Measurements from ENCODE around the gene DUSP1. TPM values are rescaled to one million over a fixed set of nuclear protein-coding genes. Genes with fewer than 3 reads are reported as not detected.

DUSP1 gene
- total RNA-seq, 2 donors from 2014 or later: 14.5 to 24.5 TPM

- no peak for ATAC-seq (replicated peaks in 1 of 2)
- H3K9me3 Mint-ChIP-seq: peaks cover 2% of the 10 kb centered on the region in 2 donors
- H3K27ac Mint-ChIP-seq: no peak overlapping the region
- no peak overlapping the region for H3K4me3 Mint-ChIP-seq
- H3K27me3 Mint-ChIP-seq (ENCODE audit: low read depth): no peaks in the 10 kb centered on the region
- DNase-seq: no peak
- peaks cover 2 to 3% of the 10 kb centered on the region in 2 donors for H3K36me3 Mint-ChIP-seq (ENCODE audit: insufficient read depth in 2 of 2)
- H3K4me1 Mint-ChIP-seq (ENCODE audit: low read depth): peaks cover 32% of the 10 kb centered on the region
Observed at GRCh38 chr5:172805018-172805683, 34.2 kb upstream of the DUSP1 start.

DNA sequence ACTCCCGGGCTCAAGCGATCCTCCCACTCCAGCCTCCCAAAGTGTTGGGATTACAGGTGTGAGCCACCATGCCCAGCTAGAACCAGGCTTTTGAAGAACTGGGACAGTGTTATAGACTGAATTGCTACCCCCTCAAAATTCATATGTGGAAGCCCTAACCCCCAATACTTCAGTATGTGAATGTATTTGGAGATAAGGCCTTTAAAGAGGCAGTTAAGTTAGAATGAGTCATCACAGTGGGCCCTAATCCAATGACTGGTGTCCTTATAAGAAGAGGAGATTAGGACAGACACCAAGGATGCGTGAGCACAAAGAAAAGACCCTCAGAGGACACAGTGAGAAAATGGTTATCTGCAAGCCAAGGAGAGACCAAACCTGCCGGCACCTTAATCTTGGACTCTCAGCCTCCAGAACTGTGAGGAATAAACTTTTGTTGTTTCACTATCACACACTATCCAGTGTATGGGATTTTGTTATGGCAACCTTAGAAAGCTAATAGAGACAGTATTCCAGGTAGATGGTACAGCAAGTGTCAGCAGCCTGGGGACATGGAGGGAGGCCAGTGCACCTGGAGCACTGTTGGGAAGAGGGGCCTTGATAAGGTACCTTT is 31.7 kb upstream of the DUSP1 start:
- no peak for DNase-seq
- no peak overlapping the region for H3K4me3 Mint-ChIP-seq
- H3K4me1 Mint-ChIP-seq (ENCODE audit: low read depth): peaks cover 29% of the 10 kb centered on the region
- no peak overlapping the region for H3K27ac Mint-ChIP-seq
- no peaks in the 10 kb centered on the region for H3K27me3 Mint-ChIP-seq (ENCODE audit: low read depth)
- ATAC-seq (replicated peaks in 1 of 2): no peak
- H3K9me3 Mint-ChIP-seq: no peaks in the 10 kb centered on the region
- no peaks in the 10 kb centered on the region for H3K36me3 Mint-ChIP-seq (ENCODE audit: insufficient read depth in 2 of 2)

DNA sequence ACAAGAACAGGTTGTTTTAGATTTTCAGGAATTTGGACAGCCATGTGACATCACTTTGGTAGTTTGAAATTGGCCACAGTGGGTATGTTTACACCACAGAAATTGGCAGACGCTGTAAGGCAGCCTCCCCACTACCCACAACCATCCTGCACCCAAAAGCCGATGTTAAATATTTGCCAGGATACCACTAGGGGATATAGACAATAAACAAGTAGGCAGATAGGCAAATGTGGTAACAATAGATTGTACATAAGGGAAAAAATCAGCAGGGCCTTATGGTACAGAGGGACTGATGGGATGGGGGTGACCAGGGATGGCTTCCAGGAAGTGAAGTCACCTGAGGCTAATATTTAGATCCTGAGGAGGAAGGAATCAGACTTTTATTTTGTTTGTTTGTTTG is 31.1 kb upstream of the DUSP1 start:
- Mint-ChIP-seq H3K4me3 (no peak overlapping the region), H3K27ac (no peak overlapping the region), H3K4me1 (ENCODE audit: low read depth) (peaks cover 27% of the 10 kb centered on the region), H3K9me3 (no peaks in the 10 kb centered on the region), H3K27me3 (ENCODE audit: low read depth) (no peaks in the 10 kb centered on the region), H3K36me3 (ENCODE audit: insufficient read depth in 2 of 2) (no peaks in the 10 kb centered on the region)
- DNase-seq (no peak), ATAC-seq (replicated peaks in 1 of 2) (no peak)

- H3K36me3 Mint-ChIP-seq (ENCODE audit: insufficient read depth in 2 of 2): no peaks in the 10 kb centered on the region
- H3K4me3 Mint-ChIP-seq: no peak overlapping the region
- peak overlapping the region; percentile 16 for H3K27ac Mint-ChIP-seq
- H3K27me3 Mint-ChIP-seq (ENCODE audit: low read depth): no peaks in the 10 kb centered on the region
- no peak for DNase-seq
- no peak for ATAC-seq (replicated peaks in 1 of 2)
- no peaks in the 10 kb centered on the region for H3K9me3 Mint-ChIP-seq
- H3K4me1 Mint-ChIP-seq (ENCODE audit: low read depth): peaks cover 18% of the 10 kb centered on the region
Observed at GRCh38 chr5:172801179-172801671, 30.2 kb upstream of the DUSP1 start.

- Mint-ChIP-seq H3K27ac (no peak overlapping the region), H3K4me3 (no peak overlapping the region), H3K36me3 (ENCODE audit: insufficient read depth in 2 of 2) (no peaks in the 10 kb centered on the region), H3K9me3 (no peaks in the 10 kb centered on the region), H3K4me1 (ENCODE audit: low read depth) (peaks cover 12% of the 10 kb centered on the region), H3K27me3 (ENCODE audit: low read depth) (no peaks in the 10 kb centered on the region)
- ATAC-seq (replicated peaks in 1 of 2): no peak
- DNase-seq: no peak
Observed at GRCh38 chr5:172800088-172800551, 29.1 kb upstream of the DUSP1 start.

DNA sequence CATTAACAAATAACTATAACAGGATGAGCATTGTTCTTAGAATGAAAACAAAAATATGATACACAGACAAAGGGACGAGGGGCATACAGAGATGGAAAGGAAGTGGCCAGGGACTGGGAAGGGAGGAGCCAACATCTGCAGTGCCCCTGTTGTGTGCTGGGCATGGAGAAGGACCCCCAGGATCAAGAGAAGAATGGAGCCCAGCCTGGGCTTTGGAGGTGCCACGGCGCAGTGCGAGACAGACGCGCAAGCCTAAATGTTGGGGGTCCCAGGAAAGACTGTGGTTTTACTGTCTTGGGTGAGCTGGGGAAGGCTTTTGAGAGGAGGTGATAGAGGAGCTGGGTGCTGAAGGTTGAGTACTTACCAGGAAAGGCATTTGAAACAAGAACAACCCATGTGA is 28.4 kb upstream of the DUSP1 start:
- Mint-ChIP-seq H3K4me3 (no peak overlapping the region), H3K27ac (peak overlapping the region; percentile 53), H3K36me3 (ENCODE audit: insufficient read depth in 2 of 2) (no peaks in the 10 kb centered on the region), H3K9me3 (no peaks in the 10 kb centered on the region), H3K27me3 (ENCODE audit: low read depth) (no peaks in the 10 kb centered on the region), H3K4me1 (ENCODE audit: low read depth) (peaks cover 12% of the 10 kb centered on the region)
- DNase-seq: no peak
- ATAC-seq (replicated peaks in 1 of 2): no peak

DNA sequence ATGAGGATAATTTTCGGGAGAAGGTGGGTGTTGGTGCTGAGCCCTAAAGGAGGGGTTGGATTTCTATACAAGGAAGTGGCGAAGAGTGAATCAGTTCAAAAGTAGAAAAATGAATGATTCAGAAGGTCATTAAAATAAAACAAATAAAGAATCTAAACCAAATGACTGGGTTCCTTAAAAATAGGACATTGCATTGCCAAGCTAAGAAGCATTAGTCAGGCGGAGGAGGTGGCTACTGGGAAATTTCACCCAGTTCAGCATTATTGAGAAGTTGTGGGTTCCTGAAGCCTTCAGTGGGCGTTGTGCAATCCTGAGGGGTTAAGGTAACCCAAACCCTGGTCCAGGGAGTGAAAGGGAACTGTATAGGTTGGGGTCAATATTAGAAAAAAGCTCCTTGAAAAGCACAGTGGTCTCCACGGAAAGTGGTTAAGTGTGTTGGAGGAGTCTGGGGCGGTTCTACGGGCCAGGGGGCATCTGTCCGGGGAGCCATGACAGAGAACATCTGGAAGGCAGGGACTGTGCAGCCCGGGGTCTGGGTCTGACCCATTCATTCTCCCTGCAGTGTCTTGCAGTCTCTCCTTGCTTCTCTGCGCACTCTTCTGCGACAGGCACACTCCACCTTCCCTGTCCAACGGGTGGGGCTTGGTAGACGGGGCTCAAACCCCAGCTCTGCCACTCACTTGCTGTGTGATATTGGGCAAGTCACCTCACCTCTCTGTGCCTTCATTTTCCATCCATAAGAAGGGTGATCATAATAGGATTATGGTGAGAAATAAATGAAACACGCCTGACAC is 27.6 kb upstream of the DUSP1 start:
- no peak for DNase-seq
- Mint-ChIP-seq H3K9me3 (no peaks in the 10 kb centered on the region), H3K27me3 (ENCODE audit: low read depth) (no peaks in the 10 kb centered on the region), H3K4me1 (ENCODE audit: low read depth) (peaks cover 20% of the 10 kb centered on the region), H3K27ac (no peak overlapping the region), H3K36me3 (ENCODE audit: insufficient read depth in 2 of 2) (no peaks in the 10 kb centered on the region), H3K4me3 (peak overlapping the region in 1 of 2 donors; percentile 31)
- peak; percentile 50 to 81 for ATAC-seq (replicated peaks in 1 of 2)

DNA sequence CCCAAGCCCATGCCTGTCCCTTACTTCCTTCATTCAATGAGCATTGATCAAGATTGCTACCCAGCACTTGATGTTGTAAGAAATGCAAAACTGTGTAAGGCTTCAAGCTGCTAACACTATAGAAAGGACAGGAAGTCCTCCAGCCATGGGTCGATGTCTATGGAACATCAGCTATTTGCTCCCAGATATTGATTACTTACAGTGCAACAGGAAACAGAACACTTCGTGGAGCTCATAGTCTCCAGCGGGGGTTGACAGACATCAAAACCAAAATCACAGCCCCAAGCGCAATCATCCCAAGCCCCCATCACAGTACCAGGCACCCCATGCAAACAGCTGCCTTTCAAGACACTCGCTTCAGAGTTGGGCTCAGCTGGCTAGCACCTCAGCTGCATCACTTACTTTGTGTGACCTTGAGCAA is 26.8 kb upstream of the DUSP1 start:
- peaks cover 24% of the 10 kb centered on the region for H3K4me1 Mint-ChIP-seq (ENCODE audit: low read depth)
- DNase-seq (no peak), ATAC-seq (replicated peaks in 1 of 2) (no peak)
- no peak overlapping the region for H3K27ac Mint-ChIP-seq
- H3K27me3 Mint-ChIP-seq (ENCODE audit: low read depth): no peaks in the 10 kb centered on the region
- H3K36me3 Mint-ChIP-seq (ENCODE audit: insufficient read depth in 2 of 2): no peaks in the 10 kb centered on the region
- no peaks in the 10 kb centered on the region for H3K9me3 Mint-ChIP-seq
- peak overlapping the region in 1 of 2 donors; percentile 13 for H3K4me3 Mint-ChIP-seq

- H3K36me3 Mint-ChIP-seq (ENCODE audit: insufficient read depth in 2 of 2): no peaks in the 10 kb centered on the region
- no peak overlapping the region for H3K27ac Mint-ChIP-seq
- no peak for ATAC-seq (replicated peaks in 1 of 2)
- no peaks in the 10 kb centered on the region for H3K9me3 Mint-ChIP-seq
- DNase-seq: no peak
- H3K27me3 Mint-ChIP-seq (ENCODE audit: low read depth): no peaks in the 10 kb centered on the region
- peaks cover 26% of the 10 kb centered on the region for H3K4me1 Mint-ChIP-seq (ENCODE audit: low read depth)
- H3K4me3 Mint-ChIP-seq: no peak overlapping the region
Observed at GRCh38 chr5:172796306-172796705, 25.3 kb upstream of the DUSP1 start.

DNA sequence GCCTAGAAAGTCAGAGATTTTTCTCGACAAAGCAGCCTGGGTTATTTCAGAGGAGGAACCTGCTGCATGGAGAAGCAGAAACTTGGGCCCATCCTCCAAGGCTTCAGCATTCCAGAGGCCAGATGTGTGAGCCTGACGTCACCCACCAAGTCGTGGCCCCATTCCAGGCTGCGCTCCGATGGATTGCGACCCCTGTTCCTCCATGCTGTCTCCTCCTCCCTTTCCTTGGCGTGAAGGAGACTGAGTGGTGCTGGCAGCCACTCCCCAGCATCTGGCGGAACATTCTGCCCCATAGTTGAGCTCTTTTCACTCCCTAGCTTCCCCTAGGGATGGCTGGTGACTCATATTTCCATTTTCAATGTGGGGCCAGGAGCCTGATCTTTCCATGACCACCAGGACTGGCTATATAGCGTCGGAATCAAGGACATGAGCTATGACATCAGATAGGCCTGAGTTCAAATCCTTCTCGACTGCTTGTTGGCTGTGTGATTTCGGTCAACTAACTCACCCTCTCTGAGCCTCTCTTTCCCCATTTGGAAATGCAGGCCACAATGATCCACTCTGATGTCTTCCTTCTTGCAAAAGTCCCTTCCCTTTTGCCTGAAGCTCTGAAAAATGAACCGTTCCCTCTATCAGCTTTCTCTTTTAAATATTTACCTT is 24.5 kb upstream of the DUSP1 start:
- Mint-ChIP-seq H3K9me3 (no peaks in the 10 kb centered on the region), H3K4me3 (no peak overlapping the region), H3K27ac (no peak overlapping the region), H3K27me3 (ENCODE audit: low read depth) (no peaks in the 10 kb centered on the region), H3K4me1 (ENCODE audit: low read depth) (peaks cover 26% of the 10 kb centered on the region), H3K36me3 (ENCODE audit: insufficient read depth in 2 of 2) (no peaks in the 10 kb centered on the region)
- ATAC-seq (replicated peaks in 1 of 2) (no peak), DNase-seq (no peak)

- Mint-ChIP-seq H3K4me3 (no peak overlapping the region), H3K9me3 (no peaks in the 10 kb centered on the region), H3K27ac (no peak overlapping the region), H3K36me3 (ENCODE audit: insufficient read depth in 2 of 2) (no peaks in the 10 kb centered on the region), H3K27me3 (ENCODE audit: low read depth) (no peaks in the 10 kb centered on the region), H3K4me1 (ENCODE audit: low read depth) (peaks cover 26% of the 10 kb centered on the region)
- peak in 1 of 2 donors; percentile 34 for ATAC-seq (replicated peaks in 1 of 2)
- no peak for DNase-seq
Observed at GRCh38 chr5:172793577-172794488, 22.8 kb upstream of the DUSP1 start.

Measured in activated T-cell treated with anti-CD3 and anti-CD28 coated beads, Interleukin-2, amount 50 U/mL, for 72 hours (primary cell).